Liver (tissue), 3 donors: ENCODE measurements around the gene ARHGEF1.
"Not testable (repeated sequence)": the region's sequence is repeated elsewhere in the genome, so short reads cannot be mapped to it uniquely, and the experiment has no call there.

Source experiments
- FOXA1 ChIP-seq: IDR thresholded peaks from 2 replicates; pipeline ENCODE4 v1.6.1; 2016; ENCODE audit warnings: antibody characterized with exemption
- FOXA2 ChIP-seq: IDR thresholded peaks from 2 replicates; pipeline ENCODE4 v1.6.1; 2016; ENCODE audit warnings: antibody characterized with exemption
- GABPA ChIP-seq, 2 donors: IDR thresholded peaks in 1 of 2; conservative IDR thresholded peaks in 1 of 2; 2 replicates each; pipeline ENCODE4 v1.6.1; 2016; ENCODE audit warnings: antibody characterized with exemption in 2 of 2, mild to moderate bottlenecking in 1 of 2, moderate library complexity in 1 of 2
- JUND ChIP-seq, 2 donors: IDR thresholded peaks; 2 replicates each; pipeline ENCODE4 v1.6.1; 2016; ENCODE audit warnings: antibody characterized with exemption in 2 of 2
- MAX ChIP-seq: IDR thresholded peaks from 2 replicates; pipeline ENCODE4 v1.6.1; 2016; ENCODE audit warnings: antibody characterized with exemption
- NR2F2 ChIP-seq: IDR thresholded peaks from 2 replicates; pipeline ENCODE4 v1.6.1; 2016; ENCODE audit warnings: antibody characterized with exemption
- REST ChIP-seq: IDR thresholded peaks from 2 replicates; pipeline ENCODE4 v1.6.1; 2016; ENCODE audit warnings: antibody characterized with exemption, mild to moderate bottlenecking
- RXRA ChIP-seq, 2 donors: IDR thresholded peaks; 2 replicates each; pipeline ENCODE4 v1.6.1; 2017 to 2018; ENCODE audit warnings: antibody characterized with exemption in 2 of 2, mild to moderate bottlenecking in 1 of 2
- SP1 ChIP-seq: IDR thresholded peaks from 2 replicates; pipeline ENCODE4 v1.6.1; 2018; ENCODE audit warnings: antibody characterized with exemption, mild to moderate bottlenecking
- TAF1 ChIP-seq: conservative IDR thresholded peaks from 2 replicates; pipeline ENCODE4 v1.6.1; 2016; ENCODE audit warnings: antibody characterized with exemption, mild to moderate bottlenecking
- YY1 ChIP-seq: IDR thresholded peaks from 2 replicates; pipeline ENCODE4 v1.6.1; 2016; ENCODE audit warnings: antibody characterized with exemption, mild to moderate bottlenecking
- TF ChIP-seq, protein P1 (sequence below): fragments of 150-350 bp; IDR thresholded peaks from 2 replicates; pipeline ENCODE4 v1.5.1; 2017; ENCODE audit warnings: improper control_type of control experiment, low read depth, low read length; ENCODE audit not compliant: missing input control
- donor health status: healthy.
- donor health status: healthy.

DNA sequence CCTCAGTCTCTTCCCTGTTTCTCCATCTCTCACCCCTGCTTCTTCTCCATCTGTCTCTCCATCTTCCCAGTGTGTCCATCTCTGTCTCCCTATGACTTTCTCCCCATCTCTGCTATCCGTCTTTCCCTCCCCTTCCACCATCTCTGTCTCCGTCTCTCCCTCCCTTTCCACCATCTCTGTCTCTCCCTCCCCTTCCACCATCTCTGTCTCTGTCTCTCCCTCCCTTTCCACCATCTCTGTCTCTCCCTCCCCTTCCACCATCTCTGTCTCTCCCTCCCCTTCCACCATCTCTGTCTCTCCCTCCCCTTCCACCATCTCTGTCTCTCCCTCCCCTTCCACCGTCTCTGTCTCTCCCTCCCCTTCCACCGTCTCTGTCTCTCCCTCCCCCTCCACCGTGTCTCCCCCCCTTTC, 31.4 kb downstream of the ARHGEF1 start:
- TF ChIP-seq, protein P1, sequence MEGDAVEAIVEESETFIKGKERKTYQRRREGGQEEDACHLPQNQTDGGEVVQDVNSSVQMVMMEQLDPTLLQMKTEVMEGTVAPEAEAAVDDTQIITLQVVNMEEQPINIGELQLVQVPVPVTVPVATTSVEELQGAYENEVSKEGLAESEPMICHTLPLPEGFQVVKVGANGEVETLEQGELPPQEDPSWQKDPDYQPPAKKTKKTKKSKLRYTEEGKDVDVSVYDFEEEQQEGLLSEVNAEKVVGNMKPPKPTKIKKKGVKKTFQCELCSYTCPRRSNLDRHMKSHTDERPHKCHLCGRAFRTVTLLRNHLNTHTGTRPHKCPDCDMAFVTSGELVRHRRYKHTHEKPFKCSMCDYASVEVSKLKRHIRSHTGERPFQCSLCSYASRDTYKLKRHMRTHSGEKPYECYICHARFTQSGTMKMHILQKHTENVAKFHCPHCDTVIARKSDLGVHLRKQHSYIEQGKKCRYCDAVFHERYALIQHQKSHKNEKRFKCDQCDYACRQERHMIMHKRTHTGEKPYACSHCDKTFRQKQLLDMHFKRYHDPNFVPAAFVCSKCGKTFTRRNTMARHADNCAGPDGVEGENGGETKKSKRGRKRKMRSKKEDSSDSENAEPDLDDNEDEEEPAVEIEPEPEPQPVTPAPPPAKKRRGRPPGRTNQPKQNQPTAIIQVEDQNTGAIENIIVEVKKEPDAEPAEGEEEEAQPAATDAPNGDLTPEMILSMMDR = not testable (repeated sequence)
- not testable (repeated sequence) for TF ChIP-seq MAX; NR2F2; GABPA (IDR thresholded peaks at IDR 0.05 in 1 of 2, conservative IDR thresholded peaks at IDR 0.05 in 1 of 2); FOXA1; FOXA2; JUND (IDR thresholded peaks at IDR 0.05); RXRA (IDR thresholded peaks at IDR 0.05); SP1; REST; TAF1; YY1
